H9 (cell line): Measurements from ENCODE around the gene GFRA1. TPM values are rescaled to one million over a fixed set of nuclear protein-coding genes. Genes with fewer than 3 reads are reported as not detected.

Experiments used
- DNase-seq: peaks from one replicate; pipeline ENCODE4 v3.0.0-alpha.2; 2017
- H2AFZ ChIP-seq: one replicate; pipeline ENCODE4 v1.6.1; 2013; ENCODE audit warnings: mild to moderate bottlenecking, low read length, control low read depth, moderate library complexity
- H2AK5ac ChIP-seq: 2 replicates; pipeline ENCODE4 v1.6.1; 2013; ENCODE audit warnings: low read length, control low read depth, mixed read lengths; ENCODE audit not compliant: insufficient read length
- H2BK120ac ChIP-seq: one replicate; pipeline ENCODE4 v1.6.1; 2013; ENCODE audit warnings: low read depth, mild to moderate bottlenecking, low read length, control low read depth, inconsistent platforms; ENCODE audit not compliant: poor library complexity, severe bottlenecking
- H2BK12ac ChIP-seq: 2 replicates; pipeline ENCODE4 v1.6.1; 2013; ENCODE audit warnings: low read length, control low read depth, mixed read lengths, low read depth; ENCODE audit not compliant: insufficient read length
- H2BK15ac ChIP-seq: 2 replicates; pipeline ENCODE4 v1.6.1; 2013; ENCODE audit warnings: low read depth, low read length, control low read depth
- H2BK20ac ChIP-seq: one replicate; pipeline ENCODE4 v1.6.1; 2013; ENCODE audit warnings: low read depth, mild to moderate bottlenecking, low read length, control low read depth, inconsistent platforms; ENCODE audit not compliant: poor library complexity, severe bottlenecking
- H2BK5ac ChIP-seq: 2 replicates; pipeline ENCODE4 v1.6.1; 2013; ENCODE audit warnings: low read length, control low read depth, mixed read lengths; ENCODE audit not compliant: insufficient read length
- H3K14ac ChIP-seq: 2 replicates; pipeline ENCODE4 v1.6.1; 2013; ENCODE audit warnings: low read length, control low read depth; ENCODE audit not compliant: insufficient read depth
- H3K18ac ChIP-seq: 2 replicates; pipeline ENCODE4 v1.6.1; 2013; ENCODE audit warnings: low read depth, mild to moderate bottlenecking, mixed read lengths, low read length, control low read depth; ENCODE audit not compliant: insufficient read length
- H3K23ac ChIP-seq: 2 replicates; pipeline ENCODE4 v1.6.1; 2013; ENCODE audit warnings: low read length, control low read depth, mixed read lengths, low read depth; ENCODE audit not compliant: insufficient read length
- H3K23me2 ChIP-seq: 2 replicates; pipeline ENCODE4 v1.6.1; 2013; ENCODE audit warnings: low read depth, mild to moderate bottlenecking, mixed read lengths, low read length, control low read depth; ENCODE audit not compliant: insufficient read length, poor library complexity, severe bottlenecking
- H3K27ac ChIP-seq: 2 replicates; pipeline ENCODE4 v1.5.1; 2013; ENCODE audit warnings: low read length, control low read depth, mixed read lengths, low read depth; ENCODE audit not compliant: insufficient read length
- H3K27me3 ChIP-seq: 2 replicates; pipeline ENCODE4 v1.6.1; 2013; ENCODE audit warnings: low read length, control low read depth, inconsistent platforms; ENCODE audit not compliant: insufficient read depth
- H3K4ac ChIP-seq: 2 replicates; pipeline ENCODE4 v1.6.1; 2013; ENCODE audit warnings: low read depth, mild to moderate bottlenecking, control low read depth, inconsistent platforms, low read length, moderate library complexity
- H3K4me1 ChIP-seq: 2 replicates; pipeline ENCODE4 v1.6.1; 2013; ENCODE audit warnings: low read length, control low read depth, inconsistent platforms; ENCODE audit not compliant: insufficient read depth
- H3K4me2 ChIP-seq: 2 replicates; pipeline ENCODE4 v1.6.1; 2013; ENCODE audit warnings: low read length, control low read depth, mixed read lengths; ENCODE audit not compliant: insufficient read length, insufficient read depth
- H3K56ac ChIP-seq: 2 replicates; pipeline ENCODE4 v1.6.1; 2013; ENCODE audit warnings: low read depth, mild to moderate bottlenecking, mixed read lengths, low read length, control low read depth; ENCODE audit not compliant: insufficient read length
- H3K79me1 ChIP-seq: 2 replicates; pipeline ENCODE4 v1.6.1; 2013; ENCODE audit warnings: low read depth, mild to moderate bottlenecking, moderate library complexity, low read length, control low read depth, inconsistent platforms; ENCODE audit not compliant: insufficient read depth, poor library complexity, severe bottlenecking
- H3K79me2 ChIP-seq: 2 replicates; pipeline ENCODE4 v1.6.1; 2013; ENCODE audit warnings: low read length, control low read depth, inconsistent platforms; ENCODE audit not compliant: insufficient read depth
- H3K9ac ChIP-seq: 2 replicates; pipeline ENCODE4 v1.6.1; 2013; ENCODE audit warnings: low read length, control low read depth, mixed read lengths; ENCODE audit not compliant: insufficient read length; ENCODE audit errors: extremely low read depth
- H3K9me3 ChIP-seq: one replicate; pipeline ENCODE4 v1.6.1; 2013; ENCODE audit warnings: low read depth, low read length, inconsistent platforms; ENCODE audit not compliant: control insufficient read depth
- H3T11ph ChIP-seq: one replicate; pipeline ENCODE4 v1.6.1; 2013; ENCODE audit warnings: mild to moderate bottlenecking, low read length, control low read depth, inconsistent platforms
- H4K20me1 ChIP-seq: one replicate; pipeline ENCODE4 v1.6.1; 2013; ENCODE audit not compliant: control insufficient read depth, insufficient read length, insufficient read depth
- H4K5ac ChIP-seq: 2 replicates; pipeline ENCODE4 v1.6.1; 2013; ENCODE audit warnings: low read depth, mild to moderate bottlenecking, mixed read lengths, low read length, control low read depth; ENCODE audit not compliant: insufficient read length
- H4K8ac ChIP-seq: replicated peaks from 2 replicates; pipeline ENCODE4 v1.6.1; 2013; ENCODE audit warnings: low read length, control low read depth, mixed read lengths, low read depth; ENCODE audit not compliant: insufficient read length
- H4K91ac ChIP-seq: 2 replicates; pipeline ENCODE4 v1.6.1; 2013; ENCODE audit warnings: low read depth, mild to moderate bottlenecking, moderate library complexity, mixed read lengths, low read length, control low read depth; ENCODE audit not compliant: insufficient read length
- H3K27ac Mint-ChIP-seq, 3 experiments: 2 replicates in 2 of 3; 3 replicates in 1 of 3; pipeline ENCODE4 v1.8.0; 2020 to 2021; ENCODE audit warnings: mixed read lengths in 3 of 3, mild to moderate bottlenecking in 1 of 3, moderate library complexity in 1 of 3
- H3K27me3 Mint-ChIP-seq: 2 replicates; pipeline ENCODE4 v1.8.0; 2021; ENCODE audit warnings: low read depth, mild to moderate bottlenecking, moderate library complexity, mixed read lengths
- H3K36me3 Mint-ChIP-seq, 3 experiments: 2 replicates in 2 of 3; 3 replicates in 1 of 3; pipeline ENCODE4 v1.8.0; 2020 to 2021; ENCODE audit warnings: low read depth in 3 of 3, mixed read lengths in 3 of 3; ENCODE audit not compliant: insufficient read depth in 1 of 3
- H3K4me1 Mint-ChIP-seq, 2 experiments: 2 replicates each; pipeline ENCODE4 v1.8.0; 2020; ENCODE audit warnings: mixed read lengths in 2 of 2
- H3K4me3 Mint-ChIP-seq, 2 experiments: 2 replicates in 1 of 2; 3 replicates in 1 of 2; pipeline ENCODE4 v1.8.0; 2020 to 2021; ENCODE audit warnings: mild to moderate bottlenecking in 2 of 2, mixed read lengths in 2 of 2, moderate library complexity in 1 of 2
- H3K9me3 Mint-ChIP-seq, 2 experiments: 2 replicates in 1 of 2; 3 replicates in 1 of 2; pipeline ENCODE4 v1.8.0; 2020; ENCODE audit warnings: mild to moderate bottlenecking in 2 of 2, mixed read lengths in 2 of 2, moderate library complexity in 1 of 2
- CTCF ChIP-seq: fragments of 200-600 bp; sonication (generic); conservative IDR thresholded peaks from 3 replicates; pipeline ENCODE4 v1.8.0; 2021; ENCODE audit warnings: antibody characterized with exemption, mild to moderate bottlenecking
- WGBS: extraction: QIAGEN DNeasy Blood & Tissue Kit; methylation state at CpG from one replicate; pipeline ENCODE4 v1.1.7; 2013; ENCODE audit warnings: missing lambda C conversion rate, low lambda C conversion rate, mixed read lengths; ENCODE audit not compliant: insufficient read length; ENCODE audit errors: extremely low coverage; 5-methylcytosine and 5-hydroxymethylcytosine counted together
- total RNA-seq: library from RNA; stranded (reverse); gene quantifications from 2 replicates; pipeline ENCODE4 v1.2.1, GENCODE V29; 2021

GFRA1 gene
- total RNA-seq, 1 experiment from 2014 or later, result 0.24 TPM

DNA sequence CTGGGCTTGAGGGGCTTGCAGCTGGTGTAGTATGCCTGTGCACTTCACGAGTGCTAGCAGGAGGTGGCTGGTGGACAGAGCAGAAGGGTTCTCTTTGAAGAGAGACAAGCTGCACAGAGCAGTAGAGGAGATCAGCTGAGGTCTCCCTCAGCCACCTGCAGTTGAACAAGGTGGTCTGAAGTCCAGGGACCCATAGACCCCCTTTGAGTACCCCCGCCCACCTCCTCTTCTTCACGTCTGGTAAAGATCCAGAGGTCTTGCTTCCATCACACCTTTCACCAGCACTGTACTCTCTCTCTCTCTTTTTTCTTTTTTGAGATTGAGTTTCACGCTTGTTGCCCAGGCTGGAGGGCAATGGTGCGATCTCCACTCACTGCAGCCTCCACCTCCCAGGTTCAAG lies 157.2 kb downstream of the GFRA1 start:
- Histone ChIP-seq H3K56ac (no peak overlapping the region), H3K27me3 (no peaks in the 10 kb centered on the region), H2AK5ac (no peak overlapping the region), H3K9ac (no peak overlapping the region), H3T11ph (no peak overlapping the region), H2BK120ac (no peak overlapping the region), H4K20me1 (no peaks in the 10 kb centered on the region), H4K5ac (no peak overlapping the region), H3K27ac (no peak overlapping the region), H3K4me1 (no peaks in the 10 kb centered on the region), H3K23ac (no peak overlapping the region), H2AFZ (no peak overlapping the region), H4K8ac (no peak overlapping the region), H3K79me2 (no peaks in the 10 kb centered on the region), H2BK20ac (no peak overlapping the region), H3K79me1 (no peaks in the 10 kb centered on the region), H3K14ac (no peak overlapping the region), H2BK15ac (no peak overlapping the region), H2BK5ac (no peak overlapping the region), H2BK12ac (no peak overlapping the region), H3K18ac (no peak overlapping the region), H4K91ac (no peak overlapping the region), H3K4ac (no peak overlapping the region), H3K23me2 (no peaks in the 10 kb centered on the region), H3K9me3 (no peaks in the 10 kb centered on the region), H3K4me2 (no peak overlapping the region)
- WGBS, result no CpG with 5 or more reads among the region's 5 CpGs
- peak; percentile 6 for DNase-seq
- H3K27ac Mint-ChIP-seq, result no peak overlapping the region; a peak in 1 of 7 replicates
- peaks cover 2 to 4% (median 3%) of the 10 kb centered on the region in 3 experiments; a peak in 5 of 7 replicates for H3K36me3 Mint-ChIP-seq
- peaks cover 0 to 2% of the 10 kb centered on the region in 2 experiments; a peak in 3 of 5 replicates for H3K9me3 Mint-ChIP-seq
- no peak overlapping the region for H3K4me3 Mint-ChIP-seq
- H3K4me1 Mint-ChIP-seq, result peaks cover 13 to 22% of the 10 kb centered on the region in 2 experiments
- peaks cover 30% of the 10 kb centered on the region for H3K27me3 Mint-ChIP-seq
- TF ChIP-seq CTCF, result no peak
